ENCODE data around the gene ADGRD1. TPM values are rescaled to one million over a fixed set of nuclear protein-coding genes. Genes with fewer than 3 reads are reported as not detected.

Gene ADGRD1
- total RNA-seq, 1 experiment from 2014 or later = 0.21 TPM

GRCh38 chr12:131159660-131160059 lies 206.0 kb downstream of the ADGRD1 start:
- no peak for DNase-seq (ENCODE audit: low spot score)

- DNase-seq (ENCODE audit: low spot score) = no peak
Measured at GRCh38 chr12:131162113-131162512, 208.4 kb downstream of the ADGRD1 start.

GRCh38 chr12:131163189-131163738 lies 209.6 kb downstream of the ADGRD1 start:
- DNase-seq (ENCODE audit: low spot score) = no peak

- DNase-seq (ENCODE audit: low spot score) = no peak
Measured at GRCh38 chr12:131164096-131164872, 210.6 kb downstream of the ADGRD1 start.

GRCh38 chr12:131166717-131167116 lies 213.0 kb downstream of the ADGRD1 start:
- DNase-seq (ENCODE audit: low spot score) = no peak

GRCh38 chr12:131167334-131167733 lies 213.6 kb downstream of the ADGRD1 start:
- DNase-seq (ENCODE audit: low spot score) = no peak

GRCh38 chr12:131171029-131171428 lies 217.3 kb downstream of the ADGRD1 start:
- no peak for DNase-seq (ENCODE audit: low spot score)

GRCh38 chr12:131174901-131175300 lies 221.2 kb downstream of the ADGRD1 start:
- no peak for DNase-seq (ENCODE audit: low spot score)

- DNase-seq (ENCODE audit: low spot score) = no peak
Measured at GRCh38 chr12:131176266-131176665, 222.6 kb downstream of the ADGRD1 start.

- no peak for DNase-seq (ENCODE audit: low spot score)
Measured at GRCh38 chr12:131176926-131177325, 223.2 kb downstream of the ADGRD1 start.

GRCh38 chr12:131177599-131177998 lies 223.9 kb downstream of the ADGRD1 start:
- no peak for DNase-seq (ENCODE audit: low spot score)

GRCh38 chr12:131187602-131188001 lies 233.9 kb downstream of the ADGRD1 start:
- no peak for DNase-seq (ENCODE audit: low spot score)

- no peak for DNase-seq (ENCODE audit: low spot score)
Measured at GRCh38 chr12:131188131-131189050, 234.7 kb downstream of the ADGRD1 start.

GRCh38 chr12:131189781-131190180 lies 236.1 kb downstream of the ADGRD1 start:
- no peak for DNase-seq (ENCODE audit: low spot score)

GRCh38 chr12:131190965-131191364 lies 237.3 kb downstream of the ADGRD1 start:
- no peak for DNase-seq (ENCODE audit: low spot score)

Other genes with a start within 250 kb of the ADGRD1 start
- 0.06 and 0.50 TPM in 2 replicates for gene RIMBP2, start 237.6 kb upstream of the ADGRD1 start, total RNA-seq (2014; rRNA removed; shearing (Covaris generic))
- 19.6 and 20.5 TPM in 2 replicates for gene STX2, start 114.7 kb upstream of the ADGRD1 start, total RNA-seq (2014; rRNA removed; shearing (Covaris generic))
- 983 and 1,090 TPM in 2 replicates for gene RAN, start 81.8 kb upstream of the ADGRD1 start, total RNA-seq (2014; rRNA removed; shearing (Covaris generic))